NCI-H2081 treated with DMSO at 0.1 percent for 48 hours (cell line): ENCODE data around the gene CTNND2.

ENCODE experiments used
- DNase-seq: peaks from one replicate; lab custom pipeline; 2025; lab: John Stamatoyannopoulos, UW

Gene CTNND2

GRCh38 chr5:11171236-11171635 lies 733.0 kb downstream of the CTNND2 start:
- DNase-seq: no peak

- DNase-seq: no peak
Measured at GRCh38 chr5:11166923-11167322, 737.3 kb downstream of the CTNND2 start.

GRCh38 chr5:11164531-11165294 lies 739.5 kb downstream of the CTNND2 start:
- no peak for DNase-seq

- DNase-seq: no peak
Measured at GRCh38 chr5:11157132-11157531, 747.1 kb downstream of the CTNND2 start.

GRCh38 chr5:11153670-11154382 lies 750.4 kb downstream of the CTNND2 start:
- DNase-seq: no peak

GRCh38 chr5:11152368-11152767 lies 751.9 kb downstream of the CTNND2 start:
- DNase-seq: no peak

- DNase-seq: no peak
Measured at GRCh38 chr5:11150976-11151375, 753.3 kb downstream of the CTNND2 start.

- no peak for DNase-seq
Measured at GRCh38 chr5:11148810-11149539, 755.3 kb downstream of the CTNND2 start.

- no peak for DNase-seq
Measured at GRCh38 chr5:11146171-11146570, 758.1 kb downstream of the CTNND2 start.

- DNase-seq: no peak
Measured at GRCh38 chr5:11143456-11144267, 760.6 kb downstream of the CTNND2 start.

GRCh38 chr5:11139217-11139865 lies 764.9 kb downstream of the CTNND2 start:
- DNase-seq: no peak

GRCh38 chr5:11130131-11130530 lies 774.1 kb downstream of the CTNND2 start:
- no peak for DNase-seq

- no peak for DNase-seq
Measured at GRCh38 chr5:11128021-11128420, 776.2 kb downstream of the CTNND2 start.

- DNase-seq: no peak
Measured at GRCh38 chr5:11126844-11127243, 777.4 kb downstream of the CTNND2 start.

- no peak for DNase-seq
Measured at GRCh38 chr5:11121885-11122284, 782.4 kb downstream of the CTNND2 start.

GRCh38 chr5:11110128-11110527 lies 794.1 kb downstream of the CTNND2 start:
- DNase-seq: no peak

GRCh38 chr5:11105696-11106095 lies 798.5 kb downstream of the CTNND2 start:
- no peak for DNase-seq

- DNase-seq: no peak
Measured at GRCh38 chr5:11104651-11105112, 799.6 kb downstream of the CTNND2 start.

- DNase-seq: no peak
Measured at GRCh38 chr5:11104210-11104609, 800.0 kb downstream of the CTNND2 start.

- DNase-seq: no peak
Measured at GRCh38 chr5:11084111-11084510, 820.1 kb downstream of the CTNND2 start.

- no peak for DNase-seq
Measured at GRCh38 chr5:11082404-11082945, 821.8 kb downstream of the CTNND2 start.
